ENCODE data around the gene FCRLB. TPM values are rescaled to one million over a fixed set of nuclear protein-coding genes. Genes with fewer than 3 reads are reported as not detected.
"Not testable (repeated sequence)": the region's sequence is repeated elsewhere in the genome, so short reads cannot be mapped to it uniquely, and the experiment has no call there.

Gene FCRLB
- total and polyA plus RNA-seq, 2 of the 13 experiments (the other 11 are each of a cell fraction or from before 2014, with no cell fraction given) = 0.08 to 0.11 TPM

DNA sequence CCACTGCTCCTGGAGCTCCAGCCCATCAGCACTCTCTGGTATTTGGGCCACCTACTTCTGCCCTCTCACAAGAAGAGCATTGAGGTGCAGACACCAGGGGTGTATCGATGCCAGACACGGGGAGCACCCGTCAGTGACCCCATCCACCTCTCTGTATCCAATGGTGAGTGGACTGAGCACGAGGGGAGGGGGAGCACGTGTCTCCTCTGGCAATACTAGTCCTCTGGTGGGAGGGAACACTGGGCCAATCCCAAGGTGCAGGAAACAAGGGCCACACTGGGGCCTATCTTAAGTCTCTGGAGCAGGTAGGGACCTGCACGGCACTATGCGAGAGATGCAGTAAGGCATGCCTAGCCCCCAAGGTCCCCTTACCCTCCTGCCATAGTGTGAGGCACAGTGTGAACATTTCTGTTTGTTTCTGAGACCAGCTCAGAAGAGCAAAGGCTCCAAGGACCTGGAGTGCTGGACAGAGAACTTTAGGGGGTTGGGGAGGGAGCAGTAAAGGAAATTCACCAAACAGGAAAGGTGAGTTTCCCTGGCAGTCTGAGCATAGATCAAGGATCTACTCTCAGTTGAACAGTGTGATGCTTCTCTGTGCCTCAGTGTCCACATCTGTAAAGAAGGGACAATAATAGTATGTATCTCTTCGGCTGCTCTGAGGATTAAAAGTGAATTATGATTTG lies 2.3 kb downstream of the FCRLB start:
- POLR2A ChIA-PET = no interaction called here

DNA sequence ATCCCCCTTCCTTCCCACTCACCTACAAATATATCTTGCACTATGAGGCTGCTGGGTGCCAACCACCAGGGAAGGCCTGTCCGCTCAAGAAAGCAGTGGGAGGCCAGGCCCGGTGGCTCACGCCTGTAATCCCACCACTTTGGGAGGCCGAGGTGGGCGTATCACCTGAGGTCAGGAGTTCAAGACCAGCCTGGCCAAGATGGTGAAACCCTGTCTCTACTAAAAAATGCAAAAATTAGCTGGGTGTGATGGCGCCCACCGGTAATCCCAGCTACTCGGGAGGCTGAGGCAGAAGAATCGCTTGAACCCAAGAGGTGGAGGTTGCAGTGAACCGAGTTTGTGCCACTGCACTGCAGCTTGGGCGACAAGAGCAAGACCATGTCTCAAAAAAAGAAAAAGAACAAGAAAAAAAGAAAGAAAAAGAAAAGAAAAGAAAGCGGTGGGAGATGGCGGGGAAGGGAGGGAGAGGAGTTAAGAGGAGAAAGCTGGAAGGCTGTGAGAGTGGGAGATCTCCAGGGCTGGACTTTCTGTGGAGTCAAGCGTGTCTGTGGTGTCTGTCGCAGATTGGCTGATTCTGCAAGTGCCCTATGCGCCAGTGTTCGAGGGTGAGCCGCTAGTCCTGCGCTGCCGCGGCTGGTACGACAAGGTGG lies 4.0 kb downstream of the FCRLB start:
- CTCF ChIA-PET (ENCODE audit: low intra/inter-chr PET ratio, low total read pairs); H3K9ac ChIP-seq (ENCODE audit: insufficient read depth, low read depth, low read length); ATAC-seq; DNase-seq (ENCODE audit: low spot score); intact Hi-C loops (cut with micrococcal nuclease; ENCODE audit: unreplicated experiment); H3K27ac ChIP-seq (ENCODE audit: extremely low read length, insufficient read depth, low read length); H2AFZ ChIP-seq (ENCODE audit: low read length); H3K79me2 ChIP-seq (ENCODE audit: insufficient read depth, low read length); FAIRE-seq; in situ Hi-C loops (cut with HindIII; ENCODE audit: extremely low pct_ligation_motif_present, low pct_unique_long_range_greater_than_20kb); BruUV-seq (replicated peaks); H4K20me1 ChIP-seq (ENCODE audit: insufficient read depth, low read length); H3K36me3 ChIP-seq (replicated peaks in 1 of 2; ENCODE audit: control insufficient read depth in 1 of 2, insufficient read depth in 2 of 2, low read length in 2 of 2); H3K9me3 ChIP-seq (ENCODE audit: low read length): not testable (repeated sequence)
- H3K4me2 ChIP-seq (ENCODE audit: low read depth, low read length) = peak overlapping the region; percentile 97
- POLR2A ChIA-PET = interaction anchor here (0.8 to 2.5 kb wide), 2 partner anchors 23 to 24 kb away, joined by 3 to 15 read pairs; partner anchors contain the start of gene DUSP12
- 71% methylated on average over 15 of the region's 22 CpGs for WGBS (ENCODE audit: low lambda C conversion rate)
- H3K4me1 ChIP-seq (ENCODE audit: insufficient read depth, low read length) = peaks cover 19% of the 10 kb centered on the region
- peaks cover 3 to 44% of the 10 kb centered on the region in 2 experiments; a peak in 4 of 5 replicates for H3K27me3 ChIP-seq (ENCODE audit: control insufficient read depth in 1 of 2, insufficient read depth in 2 of 2, low read length in 2 of 2)
- H3K4me3 ChIP-seq (replicated peaks in 1 of 3; ENCODE audit: insufficient read depth in 1 of 3, low read depth in 2 of 3, low read length in 3 of 3) = peak overlapping the region; percentile 62 to 84 (median 69)
- TF ChIP-seq ZNF292 (CRISPR knock-in tag; IDR thresholded peaks at IDR 0.05; ENCODE audit: borderline replicate concordance, low read depth) = 0 out of 2 replicates have a peak, but pooled peaks have one; percentile 1

More for the DNA sequence above, 2.3 kb downstream of the FCRLB start:
- H3K27me3 ChIP-seq (ENCODE audit: control insufficient read depth in 1 of 2, insufficient read depth in 2 of 2, low read length in 2 of 2) = peaks cover 3 to 34% of the 10 kb centered on the region in 2 experiments; a peak in 4 of 5 replicates
- in situ Hi-C loops (cut with HindIII; ENCODE audit: extremely low pct_ligation_motif_present, low pct_unique_long_range_greater_than_20kb) (no loop called here), intact Hi-C loops (cut with micrococcal nuclease; ENCODE audit: unreplicated experiment) (no loop called here)
- no peak overlapping the region for H3K27ac ChIP-seq (ENCODE audit: extremely low read length, insufficient read depth, low read length)
- CTCF ChIA-PET (ENCODE audit: low intra/inter-chr PET ratio, low total read pairs) = no interaction called here
- no peak for TF ChIP-seq CC2D1A (CRISPR knock-in tag; IDR thresholded peaks at IDR 0.05)
- DNase-seq (ENCODE audit: low spot score) = no peak
- H3K9ac ChIP-seq (ENCODE audit: insufficient read depth, low read depth, low read length) = no peak overlapping the region
- H3K4me3 ChIP-seq (replicated peaks in 1 of 3; ENCODE audit: insufficient read depth in 1 of 3, low read depth in 2 of 3, low read length in 3 of 3) = no peak overlapping the region
- no TSS peak for BruUV-seq (replicated peaks)
- no peaks in the 10 kb centered on the region for H3K36me3 ChIP-seq (replicated peaks in 1 of 2; ENCODE audit: control insufficient read depth in 1 of 2, insufficient read depth in 2 of 2, low read length in 2 of 2)
- H3K79me2 ChIP-seq (ENCODE audit: insufficient read depth, low read length) = no peaks in the 10 kb centered on the region
- no peaks in the 10 kb centered on the region for H4K20me1 ChIP-seq (ENCODE audit: insufficient read depth, low read length)
- H3K9me3 ChIP-seq (ENCODE audit: low read length) = no peaks in the 10 kb centered on the region
- peaks cover 19% of the 10 kb centered on the region for H3K4me1 ChIP-seq (ENCODE audit: insufficient read depth, low read length)
- H3K4me2 ChIP-seq (ENCODE audit: low read depth, low read length) = no peak overlapping the region
- WGBS (ENCODE audit: low lambda C conversion rate) = 75% methylated on average over 3 of the region's 8 CpGs
- FAIRE-seq = no peak
- ATAC-seq = no peak
- no peak overlapping the region for H2AFZ ChIP-seq (ENCODE audit: low read length)

Measured in HepG2 (cell line).